ENCODE data around the gene DLG1.

- TF ChIP-seq REST (IDR thresholded peaks at IDR 0.05; ENCODE audit: unreplicated experiment) = no peak
- TF ChIP-seq CTCF (conservative IDR thresholded peaks at IDR 0.05; ENCODE audit: low read depth in 2 of 2) = no peak
- TF ChIP-seq EZH2 (IDR thresholded peaks at IDR 0.05; ENCODE audit: low read depth, unreplicated experiment) = no peak
- TF ChIP-seq POLR2AphosphoS5 (IDR thresholded peaks at IDR 0.05; ENCODE audit: low read depth) = no peak
- no peak for TF ChIP-seq EZH2phosphoT487 (IDR thresholded peaks at IDR 0.05; ENCODE audit: unreplicated experiment)
- TF ChIP-seq ZNF114 (CRISPR knock-in tag; IDR thresholded peaks at IDR 0.05) = no peak
- TF ChIP-seq STAT1 (IDR thresholded peaks at IDR 0.05; ENCODE audit: unreplicated experiment) = no peak
- TF ChIP-seq CREB1 (CRISPR knock-in tag; IDR thresholded peaks at IDR 0.05; ENCODE audit: low read depth) = no peak
These were observed 18.3 kb downstream of the DLG1 start for GRCh38 chr3:197280156-197280555.
